ENCODE results near the gene SH3BP4.
"Not testable (repeated sequence)": the region's sequence is repeated elsewhere in the genome, so short reads cannot be mapped to it uniquely, and the experiment has no call there.

The SH3BP4 gene

DNA sequence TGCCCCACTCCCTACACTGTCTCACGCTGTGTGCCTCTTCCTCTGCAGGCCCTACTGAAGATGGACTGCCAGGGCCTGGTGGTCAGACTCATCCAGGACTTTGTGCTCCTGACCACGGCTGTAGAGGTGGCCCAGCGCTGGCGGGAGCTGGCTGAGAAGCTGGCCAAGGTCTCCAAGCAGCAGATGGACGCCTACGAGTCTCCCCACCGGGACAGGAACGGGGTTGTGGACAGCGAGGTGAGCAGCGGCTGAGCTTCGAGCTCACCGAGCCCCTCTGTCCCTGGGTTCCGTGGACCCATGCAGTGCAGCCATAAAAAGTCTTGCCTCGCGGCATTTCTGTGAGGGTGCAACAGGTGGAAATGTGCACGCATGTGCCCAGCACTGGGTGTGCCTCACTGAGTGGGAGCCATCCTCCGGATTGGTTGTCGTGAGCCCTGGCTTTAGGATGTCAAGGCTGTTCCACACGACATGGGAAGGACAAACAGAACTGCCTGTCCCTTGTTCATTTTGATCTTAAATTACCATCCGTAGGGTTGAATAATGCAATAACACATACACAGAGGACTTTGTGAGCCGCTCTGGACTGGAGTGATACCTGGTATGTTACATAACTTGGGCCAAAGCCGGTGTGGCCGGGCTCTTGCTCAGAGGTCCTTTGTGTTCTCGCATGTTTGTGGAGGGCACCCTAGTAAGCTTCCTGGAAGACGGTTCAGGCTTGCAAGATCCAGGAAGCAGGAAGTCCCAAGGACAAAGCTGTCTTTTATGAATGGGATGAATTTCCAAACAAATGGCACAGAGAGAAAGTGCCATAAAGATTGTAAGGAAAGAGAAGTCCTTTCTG, 100.9 kb downstream of the SH3BP4 start:
- DNase-seq (ENCODE audit: low read depth in 3 of 3) = no peak

DNA sequence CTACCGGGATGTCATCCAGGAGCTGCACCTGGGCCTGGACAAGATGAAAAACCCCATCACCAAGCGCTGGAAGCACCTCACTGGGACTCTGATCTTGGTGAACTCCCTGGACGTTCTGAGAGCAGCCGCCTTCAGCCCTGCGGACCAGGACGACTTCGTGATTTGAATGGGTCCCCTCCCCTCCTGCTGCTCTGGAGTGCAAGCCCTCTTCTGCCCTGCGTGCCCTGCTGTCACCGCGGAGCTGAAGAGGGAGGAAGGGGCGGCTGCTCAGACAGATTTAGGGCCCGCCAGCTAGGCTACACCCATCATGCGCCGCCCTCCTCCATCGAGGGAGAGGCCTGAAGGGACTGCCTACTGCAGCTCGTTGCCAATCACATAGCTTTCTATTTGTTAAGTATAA, 101.8 kb downstream of the SH3BP4 start:
- no peak for DNase-seq (ENCODE audit: low read depth in 3 of 3)

DNA sequence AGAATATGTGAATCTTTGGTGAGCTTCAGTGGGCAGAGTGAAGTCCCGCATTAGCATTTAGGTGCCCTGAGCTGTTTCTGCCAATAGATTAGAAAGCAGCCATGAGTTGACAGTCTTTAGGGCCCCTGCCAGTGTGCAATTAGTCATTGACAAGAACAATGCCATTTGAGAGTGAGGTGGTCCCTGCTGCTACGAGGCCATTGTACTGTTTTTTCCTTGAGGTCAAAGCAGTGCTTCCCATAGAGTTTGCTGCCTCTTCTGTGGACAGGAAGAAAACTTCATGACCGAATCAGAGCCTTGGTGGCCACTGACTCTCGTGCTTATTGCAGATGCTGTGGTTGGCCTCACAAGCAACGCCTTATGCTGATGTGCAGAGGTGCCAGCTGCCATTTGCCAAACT, 102.7 kb downstream of the SH3BP4 start:
- no peak for DNase-seq (ENCODE audit: low read depth in 3 of 3)

DNA sequence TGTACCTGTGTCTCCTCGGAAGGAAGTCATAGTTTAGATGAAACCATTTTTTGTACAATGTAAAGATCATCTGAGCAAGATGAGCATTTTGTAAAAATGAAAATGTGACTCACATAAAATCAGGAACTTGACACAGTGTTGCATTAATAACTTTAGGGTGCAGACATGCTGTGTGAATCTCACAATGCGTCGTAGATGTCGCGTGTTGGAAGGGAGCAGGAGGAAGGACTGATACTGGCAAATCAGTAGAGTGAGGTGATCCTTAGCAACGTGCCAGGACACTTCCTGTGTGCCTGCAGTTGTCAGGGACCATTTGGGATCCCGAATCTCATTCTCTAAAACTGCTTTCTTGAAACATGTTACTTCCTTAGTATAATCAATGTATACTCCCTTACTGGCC, 103.1 kb downstream of the SH3BP4 start:
- DNase-seq (ENCODE audit: low read depth in 3 of 3) = no peak

DNA sequence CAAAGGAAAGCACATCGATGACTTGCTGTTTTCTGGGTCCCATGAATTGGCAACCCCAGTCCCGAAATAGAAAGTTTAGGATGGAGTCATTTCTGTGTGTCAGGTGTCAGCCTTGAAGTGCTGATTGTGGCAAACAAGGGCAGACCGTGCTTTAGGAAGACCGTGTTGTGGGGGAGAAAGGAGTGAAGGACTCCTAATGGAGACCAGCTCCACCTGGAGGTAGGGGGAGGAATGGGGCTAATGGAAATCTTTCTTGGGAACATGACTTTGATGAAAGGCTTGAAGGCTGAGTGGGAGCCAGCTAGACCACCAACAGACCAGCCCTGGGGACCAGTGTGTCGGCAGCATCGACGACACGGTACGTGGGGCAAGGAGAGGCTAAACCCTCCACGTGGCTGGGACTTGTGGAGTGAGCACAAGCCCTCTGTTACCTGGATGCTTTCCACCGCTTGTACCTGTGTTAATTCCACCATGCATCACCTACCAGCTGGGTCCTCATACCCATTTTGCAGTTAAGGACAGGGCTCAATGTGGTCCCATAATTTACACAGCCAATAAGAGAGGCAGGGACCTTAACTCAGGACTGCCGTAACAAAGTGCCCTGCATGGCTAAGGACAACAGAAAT, 104.2 kb downstream of the SH3BP4 start:
- DNase-seq (ENCODE audit: low read depth in 3 of 3) = no peak

DNA sequence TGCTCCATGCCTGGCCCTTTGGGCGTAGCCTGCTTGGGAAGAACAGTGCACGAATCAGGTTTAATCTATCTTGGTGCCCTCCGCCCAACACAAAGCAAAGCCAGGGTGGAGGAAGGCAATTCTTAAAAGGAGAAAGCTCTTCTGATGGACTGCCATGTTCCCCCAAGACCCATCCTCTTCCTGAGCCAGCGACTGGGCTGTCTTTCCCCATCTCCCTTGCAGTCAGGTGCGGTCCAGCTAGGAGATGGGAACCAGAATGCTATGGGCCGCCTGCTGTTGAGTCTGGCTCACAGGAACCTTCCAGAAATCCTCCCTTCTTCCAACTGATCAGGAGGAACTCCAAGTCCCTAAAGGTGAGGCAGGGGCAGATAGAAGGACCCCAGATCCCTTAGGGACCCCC, 105.0 kb downstream of the SH3BP4 start:
- DNase-seq (ENCODE audit: low read depth in 3 of 3) = no peak

DNA sequence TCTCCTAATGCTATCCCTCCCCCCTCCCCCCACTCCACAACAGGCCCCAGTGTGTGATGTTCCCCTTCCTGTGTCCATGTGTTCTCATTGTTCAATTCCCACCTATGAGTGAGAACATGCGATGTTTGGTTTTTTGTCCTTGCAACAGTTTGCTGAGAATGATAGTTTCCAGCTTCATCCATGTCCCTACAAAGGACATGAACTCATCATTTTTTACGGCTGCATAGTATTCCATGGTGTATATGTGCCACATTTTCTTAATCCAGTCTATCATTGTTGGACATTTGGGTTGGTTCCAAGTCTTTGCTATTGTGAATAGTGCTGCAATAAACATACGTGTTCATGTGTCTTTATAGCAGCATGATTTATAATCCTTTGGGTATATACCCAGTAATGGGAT, 105.8 kb downstream of the SH3BP4 start:
- DNase-seq (ENCODE audit: low read depth in 3 of 3) = not testable (repeated sequence)

DNA sequence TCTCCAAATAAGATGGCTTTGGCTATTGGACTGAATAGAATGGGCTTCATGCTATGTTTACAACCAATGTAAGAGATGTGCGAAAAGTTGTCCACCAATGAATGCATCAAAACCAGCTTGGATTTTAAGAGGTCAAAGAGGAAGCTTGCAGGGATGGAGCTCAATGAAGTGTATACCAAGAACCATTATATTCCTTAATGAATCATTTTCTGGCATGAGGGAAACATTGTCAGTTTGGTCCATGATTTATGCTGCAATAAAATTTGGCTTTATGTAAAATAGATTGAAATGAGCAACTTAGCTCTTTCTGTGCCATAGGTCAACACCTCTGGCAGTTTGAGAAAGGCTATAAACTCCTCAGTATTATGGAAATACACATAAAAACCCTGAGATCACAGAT, 107.3 kb downstream of the SH3BP4 start:
- DNase-seq (ENCODE audit: low read depth in 3 of 3) = no peak

DNA sequence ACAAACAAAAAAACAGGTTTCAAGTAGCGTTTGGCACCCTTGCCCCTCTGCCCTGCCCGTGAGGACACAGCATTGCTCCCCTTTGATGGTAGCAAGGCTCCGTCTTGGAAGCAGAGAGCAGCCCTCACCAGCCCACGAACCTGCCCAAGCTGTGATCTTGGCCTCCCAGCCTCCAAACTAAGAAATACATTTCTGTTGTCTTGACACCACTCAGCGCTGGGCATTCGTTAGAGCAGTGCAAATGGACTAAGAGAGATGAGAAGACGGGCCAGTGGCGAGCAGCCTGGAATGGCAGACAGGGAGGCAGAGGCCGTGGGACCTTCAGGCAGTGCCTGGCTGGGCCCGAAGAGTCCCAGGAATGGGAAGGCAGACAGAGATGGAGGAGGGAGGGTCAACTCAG, 109.8 kb downstream of the SH3BP4 start:
- no peak for DNase-seq (ENCODE audit: low read depth in 3 of 3)

DNA sequence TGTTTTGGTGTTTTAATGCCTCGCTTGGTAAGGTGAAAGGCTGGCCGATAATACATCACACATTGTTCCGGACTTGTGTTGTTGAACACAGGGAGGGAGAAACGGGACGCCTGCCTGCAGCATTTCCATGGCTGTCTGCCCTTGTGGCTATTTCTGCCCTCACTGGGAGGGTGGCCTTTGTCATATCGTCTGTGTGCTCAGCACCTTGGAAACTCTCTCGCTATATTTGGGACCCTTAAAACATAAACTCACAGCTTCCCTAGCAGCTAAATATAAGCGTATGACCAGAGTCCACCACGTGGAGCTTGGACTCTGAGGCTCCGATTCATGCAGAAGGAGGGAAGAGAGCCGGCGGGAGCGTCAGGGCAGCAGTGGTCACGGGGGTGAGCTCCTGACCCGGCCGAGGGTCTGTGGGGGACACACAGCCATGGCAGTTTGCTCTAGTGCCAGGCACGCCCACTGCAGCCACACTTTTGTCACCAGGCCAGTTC, 111.7 kb downstream of the SH3BP4 start:
- DNase-seq (ENCODE audit: low read depth in 3 of 3) = no peak

DNA sequence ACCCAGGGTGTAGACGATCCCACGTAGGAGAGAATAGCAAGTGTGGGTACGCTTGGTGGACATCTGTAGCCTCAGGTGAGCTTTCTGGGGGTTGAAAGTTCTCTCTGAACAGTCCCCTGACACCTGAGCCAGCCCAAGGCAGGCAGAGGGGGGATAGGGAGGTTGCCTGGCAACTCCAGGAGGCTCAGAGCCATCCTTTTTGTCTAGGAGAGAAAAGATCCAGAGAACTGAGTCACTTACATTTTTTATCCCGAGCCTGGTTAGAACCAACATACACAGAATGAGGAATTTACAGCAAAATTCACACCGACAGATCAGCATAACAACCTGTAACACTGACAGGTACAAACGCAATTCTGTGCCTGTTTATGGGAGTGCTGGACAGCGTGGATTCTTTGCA, 113.2 kb downstream of the SH3BP4 start:
- DNase-seq (ENCODE audit: low read depth in 3 of 3) = no peak

DNA sequence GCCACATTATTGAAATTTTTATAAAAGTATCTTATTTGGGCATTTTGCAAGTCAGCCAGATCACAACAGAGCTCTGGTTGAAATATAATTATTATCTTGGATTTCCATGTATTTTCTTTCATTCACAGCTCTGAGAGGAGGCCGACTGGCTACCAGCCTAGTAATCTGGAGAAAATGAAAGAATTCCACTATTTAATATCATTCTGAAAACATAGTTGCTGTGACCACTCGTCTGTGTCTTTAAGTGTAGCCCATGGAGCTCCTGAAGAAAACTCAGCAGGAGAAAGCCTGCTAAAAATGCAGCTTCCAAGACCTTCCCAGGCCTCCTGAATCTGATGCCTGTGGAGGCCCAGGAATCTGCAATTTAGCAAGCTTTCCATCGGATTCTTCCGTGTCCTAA, 114.7 kb downstream of the SH3BP4 start:
- DNase-seq (ENCODE audit: low read depth in 3 of 3) = no peak

DNA sequence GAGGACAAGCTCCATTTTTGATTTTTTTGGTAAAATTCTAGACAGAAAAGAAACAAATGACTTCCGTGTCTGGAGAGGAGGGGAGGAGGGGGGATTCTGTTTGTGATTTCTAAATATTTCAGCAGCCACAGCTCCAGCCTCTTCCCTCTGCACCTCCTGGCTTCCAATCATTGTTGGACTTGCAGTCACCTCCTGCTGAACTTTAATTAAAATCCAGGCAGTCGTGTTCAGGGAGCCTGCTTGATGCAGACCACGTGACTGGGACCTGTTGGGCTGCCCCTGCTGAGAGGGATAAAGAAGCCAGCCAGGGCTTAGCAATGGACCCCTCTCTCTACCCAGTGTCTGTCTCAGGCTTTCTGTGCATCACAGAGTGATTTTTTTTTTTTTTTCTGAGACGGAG, 115.1 kb downstream of the SH3BP4 start:
- DNase-seq (ENCODE audit: low read depth in 3 of 3) = no peak

DNA sequence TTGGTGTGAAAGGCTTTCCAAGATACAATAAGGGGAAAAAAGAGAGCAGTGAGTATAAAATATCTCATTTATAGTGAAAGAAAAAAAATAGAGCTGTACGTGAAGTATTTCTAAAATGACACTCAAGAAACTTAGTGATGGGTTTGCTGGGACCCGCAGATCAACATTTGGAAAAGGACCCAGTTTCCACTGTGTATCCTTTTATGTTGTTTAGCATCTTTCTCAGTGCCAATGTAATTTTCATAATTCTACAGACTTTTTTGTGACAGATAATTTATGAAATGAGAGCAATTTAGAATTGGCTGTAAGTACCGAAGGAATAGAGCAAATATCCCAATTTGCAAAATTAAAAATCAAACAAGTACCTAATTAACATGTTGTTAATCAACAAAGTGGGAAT, 116.9 kb downstream of the SH3BP4 start:
- no peak for DNase-seq (ENCODE audit: low read depth in 3 of 3)

DNA sequence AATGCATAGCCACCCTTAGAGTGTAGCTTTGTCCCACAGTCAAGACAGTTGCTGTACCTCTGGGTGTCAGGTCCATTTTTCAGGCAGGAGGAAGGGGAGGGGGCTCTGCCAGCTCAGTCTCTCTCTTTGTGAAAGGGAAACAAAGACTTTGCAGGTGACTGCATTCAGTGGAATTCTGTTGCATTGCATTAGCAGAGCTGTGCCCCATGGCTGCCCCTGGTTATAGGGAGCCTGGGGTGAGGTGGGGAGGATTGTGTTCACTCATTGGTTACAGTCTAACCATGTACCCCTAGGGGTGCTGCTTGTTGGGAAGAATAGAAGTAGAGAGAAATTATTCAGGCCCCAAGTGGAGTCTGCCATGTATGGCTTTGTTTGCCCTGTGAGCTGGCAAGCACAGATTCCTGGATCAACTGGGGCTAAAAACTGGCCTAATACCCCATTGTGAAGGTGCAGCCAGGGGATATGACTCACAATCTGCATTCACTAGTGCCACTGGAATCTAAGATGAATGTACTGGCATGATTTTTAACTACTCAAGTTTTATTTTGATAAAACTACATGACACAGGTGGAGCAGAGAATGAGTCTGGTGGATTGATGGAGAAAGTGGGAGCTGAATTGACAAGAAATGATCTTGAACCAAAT, 118.4 kb downstream of the SH3BP4 start:
- no peak for DNase-seq (ENCODE audit: low read depth in 3 of 3)

DNA sequence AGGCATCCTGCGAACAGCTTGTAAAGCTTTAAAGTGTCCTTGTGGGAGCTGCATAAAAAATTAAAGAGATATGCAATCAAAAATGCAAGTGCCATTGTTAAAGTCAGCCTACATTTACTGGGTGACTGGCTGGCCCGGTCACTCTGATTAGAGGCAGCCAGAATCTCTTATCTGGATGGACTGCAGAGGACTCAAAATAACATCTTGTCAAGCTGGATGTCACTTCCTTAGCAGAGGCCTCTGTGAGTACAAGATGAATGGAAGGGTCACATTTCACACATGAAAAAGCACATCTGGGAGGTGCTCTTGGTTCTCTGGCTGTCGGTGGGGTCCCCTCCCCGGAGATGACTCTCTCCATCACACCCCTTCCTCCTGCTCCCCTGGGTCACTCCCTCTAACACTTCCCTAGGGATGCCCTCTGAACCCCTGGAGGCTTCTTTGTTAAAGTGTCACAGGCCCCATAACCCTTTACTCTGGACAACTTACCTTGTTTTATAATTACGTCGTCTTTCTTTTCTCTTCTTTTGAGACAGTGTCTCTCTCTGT, 122.1 kb downstream of the SH3BP4 start:
- DNase-seq (ENCODE audit: low read depth in 3 of 3) = no peak

DNA sequence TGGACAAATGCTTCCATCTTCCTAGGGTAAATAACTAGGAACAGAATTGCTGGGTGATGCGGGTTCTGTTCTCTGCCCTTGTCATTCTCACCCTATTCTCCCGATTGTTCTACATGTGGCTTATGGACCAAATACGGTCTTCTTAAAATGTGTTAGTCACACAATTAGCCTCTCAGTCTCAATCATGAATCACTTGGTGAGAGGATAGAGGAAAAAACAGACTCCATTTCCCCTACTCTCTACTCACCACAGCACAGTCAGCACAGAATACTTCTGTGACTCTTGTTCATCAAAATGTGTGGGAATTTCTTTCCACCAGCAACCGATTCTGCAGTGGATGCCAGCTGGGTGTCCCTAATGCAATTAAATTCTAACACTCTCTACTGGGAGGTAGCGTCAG, 125.2 kb downstream of the SH3BP4 start:
- DNase-seq (ENCODE audit: low read depth in 3 of 3) = no peak

DNA sequence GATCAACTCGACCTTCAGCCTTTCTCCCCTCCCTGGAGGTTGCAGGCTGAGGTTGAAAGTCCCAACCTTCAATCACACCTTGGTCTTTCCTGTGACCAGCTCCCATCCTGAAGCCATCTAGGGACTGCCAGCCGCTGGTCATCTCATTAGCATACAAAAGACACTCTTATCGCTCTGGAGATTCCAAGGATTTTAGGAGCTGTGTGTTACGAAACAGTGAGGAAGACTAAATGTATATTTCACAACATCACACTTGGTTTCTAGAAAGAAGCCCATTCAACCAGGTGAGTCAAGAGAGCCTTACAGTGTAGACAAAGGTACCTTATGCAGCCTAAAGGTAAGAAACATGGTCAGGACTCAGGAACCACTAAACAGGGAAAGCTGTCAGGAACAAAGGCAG, 126.4 kb downstream of the SH3BP4 start:
- DNase-seq (ENCODE audit: low read depth in 3 of 3) = no peak

DNA sequence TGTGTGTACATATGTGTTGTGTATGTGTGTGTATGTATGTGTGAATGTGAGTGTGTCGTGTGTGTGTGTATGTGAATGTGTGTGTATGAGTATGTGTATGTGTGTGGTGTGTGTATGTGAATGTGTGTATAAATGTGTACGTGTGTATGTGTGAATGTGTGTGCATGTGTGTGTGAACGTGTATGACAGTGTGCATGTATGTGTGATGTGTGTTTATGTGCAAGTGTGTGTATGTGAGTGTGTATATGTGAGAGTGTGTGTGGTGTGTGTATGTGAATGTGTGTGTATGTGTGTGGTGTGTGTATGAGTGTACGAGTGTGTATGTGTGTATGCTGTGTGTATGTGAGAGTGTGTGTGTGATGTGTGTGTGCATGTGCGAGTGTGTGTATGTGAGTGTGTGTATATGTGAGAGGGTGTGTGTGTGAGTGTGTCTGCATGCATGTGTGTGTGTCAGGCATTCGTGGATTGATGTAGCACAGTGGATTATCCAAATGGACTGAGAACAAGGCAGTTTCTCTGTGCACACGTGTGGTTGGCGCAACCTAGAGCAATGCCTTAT, 127.2 kb downstream of the SH3BP4 start:
- no peak for DNase-seq (ENCODE audit: low read depth in 3 of 3)

DNA sequence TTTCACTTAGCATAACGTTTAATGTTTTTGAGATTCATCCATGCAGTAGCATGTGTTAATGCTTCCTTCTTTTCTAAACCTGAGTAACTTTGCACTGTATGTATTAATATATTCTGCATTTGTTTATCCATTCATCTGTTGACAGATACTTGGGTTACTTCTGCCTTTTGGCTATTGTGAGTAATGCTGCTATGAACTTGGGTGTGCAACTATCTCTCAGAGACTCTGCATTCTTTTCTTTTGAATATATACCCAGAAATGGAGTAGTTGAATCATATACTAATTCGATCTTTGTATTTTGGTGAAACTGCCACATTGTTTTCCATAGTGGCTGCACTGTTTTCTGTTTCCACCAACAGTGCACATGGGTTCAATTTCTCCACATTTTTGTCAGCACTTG, 128.3 kb downstream of the SH3BP4 start:
- DNase-seq (ENCODE audit: low read depth in 3 of 3) = no peak

DNA sequence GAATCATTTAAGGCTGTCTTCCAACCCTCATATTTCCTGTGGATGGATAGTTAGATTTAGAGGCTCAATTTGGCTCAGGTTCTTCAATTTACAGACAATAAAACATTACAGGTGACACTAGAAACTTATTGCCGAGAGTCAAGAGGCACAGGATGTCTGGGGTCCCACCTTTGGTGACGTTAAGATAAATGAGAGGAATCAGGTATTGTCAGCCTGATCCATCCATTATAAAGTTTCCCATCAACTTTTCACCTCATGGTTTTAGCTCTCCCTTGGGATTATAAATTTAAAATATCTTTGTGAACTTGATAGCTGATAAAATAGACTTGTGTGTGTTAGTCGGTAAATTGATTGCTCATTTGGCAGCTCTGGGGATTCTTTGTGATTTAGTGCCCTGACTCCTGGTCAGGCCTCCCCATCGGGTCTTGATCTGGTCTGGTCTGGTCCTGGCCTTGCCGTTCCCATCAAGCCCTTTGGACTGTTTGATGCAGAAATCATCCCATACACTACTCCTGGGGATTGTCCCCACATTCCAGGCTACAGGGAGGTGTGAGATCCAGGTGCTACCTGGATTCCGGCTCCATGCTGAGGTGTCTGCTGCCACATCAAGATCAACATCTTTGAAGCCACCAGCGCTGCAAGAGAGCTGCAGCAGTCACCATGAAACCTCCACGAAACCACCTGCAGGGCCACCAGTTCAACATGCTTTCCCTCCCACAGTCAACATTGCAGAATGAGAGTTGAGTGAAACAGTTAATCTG, 130.9 kb downstream of the SH3BP4 start:
- DNase-seq (ENCODE audit: low read depth in 3 of 3) = no peak

DNA sequence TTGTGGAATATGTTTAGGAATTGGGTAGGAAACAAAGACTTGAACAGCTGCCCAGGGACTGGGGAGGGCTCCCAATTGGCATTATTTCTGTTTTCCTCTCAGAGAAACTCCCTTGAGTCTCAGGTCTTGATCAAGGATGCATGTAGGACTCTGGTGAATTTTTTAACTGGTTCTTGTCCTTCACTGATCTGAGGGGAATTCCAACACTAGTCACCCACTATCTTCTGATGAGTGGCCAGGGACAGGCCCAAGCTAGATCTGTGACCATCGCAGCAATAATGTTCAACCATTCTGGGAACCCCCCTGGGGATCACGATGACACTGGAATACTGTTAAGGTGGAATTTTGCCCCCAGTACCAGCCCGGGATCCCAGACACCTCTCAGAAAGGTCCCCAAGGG, 132.0 kb downstream of the SH3BP4 start:
- DNase-seq (ENCODE audit: low read depth in 3 of 3) = no peak

All from stimulated activated CD4-positive, alpha-beta T cell treated with anti-CD3 and anti-CD28 coated beads, TNF-alpha, amount 100 ng/mL, for 24 hours (primary cell).